GM12875 (cell line): ENCODE data around the gene RASSF5.

Experiments
- H3K4me3 ChIP-seq: one replicate; pipeline ENCODE4 v1.5.1; 2011; ENCODE audit warnings: low read depth, low read length, control low read depth
- TF ChIP-seq, protein P1 (sequence below): IDR thresholded peaks from 2 replicates; pipeline ENCODE4 v1.5.1; 2011; ENCODE audit warnings: low read depth, mild to moderate bottlenecking, control low read depth, inconsistent platforms, low read length, moderate library complexity, borderline replicate concordance; ENCODE audit not compliant: insufficient read depth

The RASSF5 gene

DNA sequence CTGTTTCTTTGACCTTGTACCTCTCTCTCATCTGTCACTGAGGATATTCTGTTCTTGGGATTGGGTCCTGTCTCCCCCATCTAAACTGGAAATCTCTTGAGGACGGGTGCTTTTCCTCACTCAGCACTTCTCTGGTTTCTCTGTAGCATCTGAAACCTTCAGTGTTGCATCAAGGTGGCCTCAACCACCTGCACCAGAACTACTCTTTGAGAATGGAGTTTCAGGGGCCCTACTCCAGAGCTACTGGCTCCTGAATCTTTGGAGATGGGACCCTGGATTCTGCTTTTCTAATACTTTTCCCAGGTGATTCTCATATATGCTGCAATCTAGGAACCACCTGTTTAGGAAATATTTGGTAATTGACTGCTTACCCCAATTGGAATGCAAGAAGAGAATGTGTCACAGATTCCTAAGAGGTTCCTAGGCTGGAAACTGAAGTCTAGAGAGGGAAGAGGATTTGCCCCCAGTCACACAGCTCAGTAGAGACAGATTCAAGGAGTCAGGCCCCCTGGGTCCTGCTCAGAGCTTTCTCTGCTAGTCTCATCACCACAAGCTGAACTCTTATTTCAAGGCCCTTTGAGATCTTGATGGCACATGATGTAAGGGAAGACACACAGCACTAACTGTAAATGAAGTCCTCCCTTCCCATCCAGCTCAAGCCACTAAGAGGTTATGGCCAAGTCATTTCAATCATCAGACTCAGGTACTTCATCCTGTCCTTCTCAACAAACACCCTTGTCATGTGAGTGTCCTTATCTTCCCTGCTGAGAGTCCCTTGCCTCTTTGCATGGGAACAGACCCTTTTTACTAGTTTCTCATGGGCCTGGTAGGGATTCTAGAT, 56.3 kb downstream of the RASSF5 start:
- TF ChIP-seq, protein P1, sequence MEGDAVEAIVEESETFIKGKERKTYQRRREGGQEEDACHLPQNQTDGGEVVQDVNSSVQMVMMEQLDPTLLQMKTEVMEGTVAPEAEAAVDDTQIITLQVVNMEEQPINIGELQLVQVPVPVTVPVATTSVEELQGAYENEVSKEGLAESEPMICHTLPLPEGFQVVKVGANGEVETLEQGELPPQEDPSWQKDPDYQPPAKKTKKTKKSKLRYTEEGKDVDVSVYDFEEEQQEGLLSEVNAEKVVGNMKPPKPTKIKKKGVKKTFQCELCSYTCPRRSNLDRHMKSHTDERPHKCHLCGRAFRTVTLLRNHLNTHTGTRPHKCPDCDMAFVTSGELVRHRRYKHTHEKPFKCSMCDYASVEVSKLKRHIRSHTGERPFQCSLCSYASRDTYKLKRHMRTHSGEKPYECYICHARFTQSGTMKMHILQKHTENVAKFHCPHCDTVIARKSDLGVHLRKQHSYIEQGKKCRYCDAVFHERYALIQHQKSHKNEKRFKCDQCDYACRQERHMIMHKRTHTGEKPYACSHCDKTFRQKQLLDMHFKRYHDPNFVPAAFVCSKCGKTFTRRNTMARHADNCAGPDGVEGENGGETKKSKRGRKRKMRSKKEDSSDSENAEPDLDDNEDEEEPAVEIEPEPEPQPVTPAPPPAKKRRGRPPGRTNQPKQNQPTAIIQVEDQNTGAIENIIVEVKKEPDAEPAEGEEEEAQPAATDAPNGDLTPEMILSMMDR: no peak
- H3K4me3 ChIP-seq: peak overlapping the region; percentile 21

DNA sequence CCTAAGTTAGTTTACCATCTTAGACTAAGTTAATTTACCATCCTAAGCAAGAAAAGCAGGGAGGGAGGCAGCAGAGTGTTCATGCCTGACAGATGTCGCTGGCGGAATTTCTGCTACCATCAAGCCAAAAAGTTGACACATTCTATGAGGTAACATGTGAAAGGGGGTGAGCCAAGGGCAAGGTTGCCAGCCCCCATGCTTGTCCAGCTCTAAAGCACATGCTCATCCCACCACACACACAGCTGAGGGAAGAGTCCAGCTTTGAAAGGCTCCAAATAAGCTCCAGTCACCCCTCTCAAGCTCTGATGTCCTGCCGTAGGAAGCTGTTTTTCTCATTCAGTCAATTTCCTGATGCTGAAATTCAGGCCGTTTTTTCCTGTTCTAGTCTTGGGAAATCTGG, 58.7 kb downstream of the RASSF5 start:
- TF ChIP-seq, protein P1: no peak
- no peak overlapping the region for H3K4me3 ChIP-seq

DNA sequence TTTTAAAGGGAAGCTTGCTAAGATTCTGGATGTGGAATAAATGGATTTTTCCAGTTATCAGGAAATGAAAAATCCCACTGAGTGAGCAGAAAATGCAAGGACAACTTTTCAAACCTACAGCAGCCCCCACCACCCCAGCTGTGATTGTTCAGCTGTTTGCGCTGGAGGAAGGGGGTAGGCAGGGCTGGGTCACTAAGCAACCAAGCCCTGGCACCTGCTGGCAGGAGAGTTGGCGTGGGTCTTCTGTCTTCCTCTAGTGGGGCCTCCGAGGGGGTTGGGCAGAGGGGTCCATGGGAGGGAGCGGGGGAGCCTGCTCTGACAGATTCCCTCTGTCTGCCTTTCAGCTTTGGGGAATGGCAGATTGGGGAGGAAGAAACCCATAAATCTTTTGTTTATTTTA, 59.7 kb downstream of the RASSF5 start:
- TF ChIP-seq, protein P1: no peak
- H3K4me3 ChIP-seq: no peak overlapping the region

DNA sequence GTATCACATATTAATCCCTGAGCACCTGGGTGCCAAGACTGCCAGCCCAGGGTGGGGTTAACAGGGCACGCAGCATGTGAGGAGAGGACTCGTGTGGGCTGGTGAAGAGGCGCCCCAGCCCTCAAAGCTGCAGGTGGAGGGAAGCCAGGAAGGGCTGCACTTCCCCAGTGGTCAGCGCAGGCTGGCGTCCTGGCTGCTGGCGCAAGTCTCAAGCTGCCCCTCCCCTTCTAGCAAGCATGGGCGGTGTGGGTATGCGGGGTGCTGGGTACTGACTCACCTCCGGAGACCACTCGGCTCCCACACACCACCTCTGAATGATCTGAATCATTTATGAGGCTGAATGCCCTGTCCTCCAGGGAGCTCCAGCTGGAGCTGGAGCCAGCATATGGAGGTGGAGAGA, 60.9 kb downstream of the RASSF5 start:
- H3K4me3 ChIP-seq: no peak overlapping the region
- TF ChIP-seq, protein P1: no peak

DNA sequence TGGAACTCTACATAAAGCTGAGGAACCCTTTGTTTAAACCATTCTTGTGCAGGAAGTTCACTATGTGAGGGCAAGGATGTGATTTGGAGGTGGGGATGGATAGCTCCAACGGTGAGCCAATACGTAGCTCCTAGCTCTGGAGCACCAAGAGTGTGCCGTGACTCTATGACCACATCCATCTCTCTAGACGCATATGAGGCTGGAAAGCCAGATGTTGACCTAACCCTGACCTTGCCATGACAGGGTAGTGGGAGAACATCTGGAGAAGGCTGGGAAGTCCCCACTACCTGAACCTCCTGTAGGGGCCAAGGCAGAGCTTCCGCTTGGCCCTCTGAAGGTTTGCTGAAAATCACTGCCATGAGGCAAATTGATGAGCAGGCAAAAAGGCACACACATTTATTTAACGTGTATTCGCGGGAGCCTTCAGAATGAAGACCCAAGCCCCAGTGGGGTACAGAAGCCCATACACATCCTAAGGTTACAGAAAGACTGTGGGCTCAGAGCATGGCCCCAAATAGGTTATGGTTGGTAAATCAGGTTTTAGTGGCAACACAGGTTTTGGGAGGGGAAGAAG, 61.5 kb downstream of the RASSF5 start:
- TF ChIP-seq, protein P1: no peak
- no peak overlapping the region for H3K4me3 ChIP-seq

DNA sequence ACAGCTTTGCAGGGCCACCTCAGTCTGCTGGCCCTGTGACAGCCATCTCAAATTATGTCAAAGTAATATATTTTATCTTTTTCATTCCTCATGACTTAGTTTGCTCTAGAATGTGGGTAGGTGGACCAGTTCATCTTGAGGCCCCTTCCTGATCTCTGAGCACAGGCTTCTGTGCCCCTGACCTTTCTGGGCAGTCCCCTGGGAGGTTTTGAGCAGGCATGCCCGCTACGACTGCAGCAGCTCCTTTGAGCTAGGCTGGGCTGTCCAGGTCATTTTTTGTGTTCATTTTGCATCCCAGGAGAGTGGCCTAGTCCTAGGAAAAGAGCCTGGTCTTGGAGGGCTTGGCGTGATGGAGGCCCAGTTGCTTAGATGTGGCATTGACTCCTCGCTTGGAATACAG, 62.2 kb downstream of the RASSF5 start:
- no peak overlapping the region for H3K4me3 ChIP-seq
- TF ChIP-seq, protein P1: no peak

DNA sequence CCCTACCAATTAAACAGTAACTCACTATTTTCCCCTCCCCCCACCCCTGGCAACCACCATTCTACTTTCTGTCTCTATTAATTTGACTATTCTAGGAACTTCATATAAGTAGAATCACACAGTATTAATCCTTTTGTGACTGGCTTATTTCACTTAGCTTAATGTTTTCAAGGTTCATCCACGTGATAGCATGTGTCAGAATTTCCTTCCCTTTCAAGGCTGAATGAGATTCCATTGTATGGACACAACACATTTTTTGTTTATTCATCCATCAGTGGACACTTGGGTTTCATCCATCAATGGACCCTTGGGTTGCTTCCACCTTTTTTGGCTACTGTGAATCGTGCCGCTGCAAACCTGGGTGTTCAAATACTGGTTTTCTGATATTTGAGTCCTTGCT, 63.2 kb downstream of the RASSF5 start:
- TF ChIP-seq, protein P1: no peak
- no peak overlapping the region for H3K4me3 ChIP-seq
